Endothelial cell of umbilical vein (primary cell): Measurements from ENCODE around the gene SIAH1. TPM values are rescaled to one million over a fixed set of nuclear protein-coding genes. Genes with fewer than 3 reads are reported as not detected.

Experiments used
- BruUV-seq: library from RNA; stranded (reverse); fragments of 400-500 nt; replicated peaks from 2 replicates; lab custom pipeline; 2021; lab: Mats Ljungman, UMichigan
- CTCF ChIA-PET: fragments of 300-600, 350-600 bp; sonication (Branson Sonifier 250); formaldehyde crosslinking; loops from one replicate; lab custom pipeline; 2021; ENCODE audit warnings: antibody characterized with exemption, inconsistent platforms; lab: Charles Lee
- POLR2A ChIA-PET: fragments of 300-600, 350-600 bp; sonication (Branson Sonifier 250); formaldehyde crosslinking; loops from one replicate; lab custom pipeline; 2021; ENCODE audit warnings: antibody characterized with exemption, inconsistent platforms; lab: Charles Lee
- DNase-seq: peaks from one replicate; pipeline ENCODE4 v3.0.0-alpha.2; 2011; ENCODE audit warnings: low read depth, low spot score
- FAIRE-seq: peaks from 2 replicates; lab custom pipeline; 2011; peaks lifted over from hg19 to GRCh38; lab: Jason Lieb, UNC
- H2AFZ ChIP-seq: 2 replicates; pipeline ENCODE4 v1.6.0; 2012; ENCODE audit warnings: low read depth, low read length, control low read depth, inconsistent platforms
- H3K27ac ChIP-seq: 2 replicates; pipeline ENCODE4 v1.5.1; 2011; ENCODE audit warnings: low read depth, mild to moderate bottlenecking, control low read depth, low read length, moderate library complexity; ENCODE audit not compliant: insufficient read depth
- H3K27me3 ChIP-seq, 2 experiments: 2 replicates each; pipeline versions ENCODE4 v1.6.0 to v1.6.1; 2011; ENCODE audit warnings: low read length in 2 of 2, mixed read lengths in 1 of 2; ENCODE audit not compliant: control insufficient read depth in 2 of 2, insufficient read depth in 2 of 2
- H3K36me3 ChIP-seq, 2 experiments: 2 replicates in 1 of 2; 3 replicates in 1 of 2; pipeline ENCODE4 v1.5.1; 2011; ENCODE audit warnings: low read length in 2 of 2, mild to moderate bottlenecking in 1 of 2, moderate library complexity in 1 of 2; ENCODE audit not compliant: control insufficient read depth in 2 of 2, insufficient read depth in 2 of 2; ENCODE audit errors: extremely low read depth in 1 of 2
- H3K4me1 ChIP-seq: 3 replicates; pipeline ENCODE4 v1.5.1; 2011; ENCODE audit warnings: mild to moderate bottlenecking, low read length; ENCODE audit not compliant: control insufficient read depth, insufficient read depth; ENCODE audit errors: extremely low read depth
- H3K4me2 ChIP-seq: 2 replicates; pipeline ENCODE4 v1.6.1; 2011; ENCODE audit warnings: low read length, control low read depth, mixed read lengths; ENCODE audit not compliant: insufficient read depth
- H3K4me3 ChIP-seq, 3 experiments: fragments of 200-600 bp in 1 of 3; sonication (generic), shearing (Covaris generic) in 1 of 3; replicated peaks in 1 of 3; 2 replicates each; pipeline ENCODE4 v1.5.1; 2011 to 2016; ENCODE audit warnings: control low read depth in 3 of 3, low read length in 3 of 3, mild to moderate bottlenecking in 2 of 3, inconsistent platforms in 1 of 3, low read depth in 1 of 3, moderate library complexity in 1 of 3; ENCODE audit not compliant: insufficient read depth in 1 of 3
- H3K79me2 ChIP-seq: 2 replicates; pipeline ENCODE4 v1.6.0; 2012; ENCODE audit warnings: low read length, inconsistent platforms; ENCODE audit not compliant: control insufficient read depth, insufficient read depth
- H3K9ac ChIP-seq: replicated peaks from 2 replicates; pipeline ENCODE3; 2011; ENCODE audit warnings: low read length, control low read depth; ENCODE audit not compliant: insufficient read depth; ENCODE audit errors: extremely low read depth
- H3K9me1 ChIP-seq: replicated peaks from 3 replicates; pipeline ENCODE4 v1.6.0; 2011; ENCODE audit warnings: mild to moderate bottlenecking, low read length; ENCODE audit not compliant: control insufficient read depth, insufficient read depth; ENCODE audit errors: extremely low read depth
- H3K9me3 ChIP-seq: replicated peaks from 2 replicates; pipeline ENCODE4 v1.5.1; 2012; ENCODE audit warnings: low read length, inconsistent platforms; ENCODE audit not compliant: control insufficient read depth, insufficient read depth
- H4K20me1 ChIP-seq: replicated peaks from 2 replicates; pipeline ENCODE3; 2011; ENCODE audit warnings: mild to moderate bottlenecking, low read length; ENCODE audit not compliant: control insufficient read depth, insufficient read depth; ENCODE audit errors: extremely low read depth
- EZH2 ChIP-seq: IDR thresholded peaks from 2 replicates; pipeline ENCODE4 v1.6.1; 2012; ENCODE audit warnings: borderline replicate concordance, low read depth, mild to moderate bottlenecking, moderate library complexity, low read length, inconsistent platforms; ENCODE audit not compliant: severe bottlenecking
- GATA2 ChIP-seq: IDR thresholded peaks from 2 replicates; pipeline ENCODE4 v1.7.0; 2011; ENCODE audit warnings: low read depth, mild to moderate bottlenecking, moderate library complexity, mixed read lengths, low read length; ENCODE audit not compliant: insufficient read length, insufficient read depth
- POLR2A ChIP-seq: IDR thresholded peaks from 2 replicates; pipeline ENCODE4 v1.6.1; 2012; ENCODE audit warnings: low read depth, mild to moderate bottlenecking, control low read depth, low read length
- POLR2AphosphoS5 ChIP-seq: IDR thresholded peaks from 2 replicates; pipeline ENCODE4 v1.6.1; 2012; ENCODE audit warnings: low read depth, mild to moderate bottlenecking, control low read depth, low read length, moderate library complexity; ENCODE audit not compliant: insufficient read depth
- dilution Hi-C: fragments of 300-500 bp; cut with MboI; formaldehyde crosslinking; loops from one replicate; pipeline ENCODE4 v1.15.0; 2019; ENCODE audit warnings: low sequenced_read_pairs; ENCODE audit not compliant: extremely low pct_ligation_motif_present
- intact Hi-C: fragments of 100-400 bp; cut with micrococcal nuclease; formaldehyde crosslinking; loops from one replicate; pipeline ENCODE4 v1.10.0; 2022
- polyA plus RNA-seq, 4 experiments: library from polyadenylated mRNA; depleted of rRNA in 3 of 4; stranded (reverse) in 3 of 4; unstranded in 1 of 4; fragments of >200 nt; gene quantifications; 2 replicates each; pipeline versions ENCODE4 v1.2.1 to v1.2.3, GENCODE V29; 2011 to 2012; ENCODE audit warnings: missing spikeins in 1 of 4
- total RNA-seq: library from RNA; stranded (reverse); gene quantifications from 2 replicates; pipeline ENCODE4 v1.2.3, GENCODE V29; 2021
- TF ChIP-seq, protein P1 (sequence below), 2 donors: IDR thresholded peaks; 1 replicate in 1 of 2; 2 replicates in 1 of 2; pipeline ENCODE4 v1.5.1; 2011; ENCODE audit warnings: low read length in 2 of 2, mild to moderate bottlenecking in 2 of 2, moderate library complexity in 2 of 2, control low read depth in 1 of 2, inconsistent platforms in 1 of 2, low read depth in 1 of 2; ENCODE audit not compliant: insufficient read depth in 1 of 2; ENCODE audit errors: extremely low read depth in 1 of 2

The SIAH1 gene
- total and polyA plus RNA-seq, 2 donors (not counting 3 experiments of a cell fraction or from before 2014, with no cell fraction given), result 14.4 to 19.9 TPM

DNA sequence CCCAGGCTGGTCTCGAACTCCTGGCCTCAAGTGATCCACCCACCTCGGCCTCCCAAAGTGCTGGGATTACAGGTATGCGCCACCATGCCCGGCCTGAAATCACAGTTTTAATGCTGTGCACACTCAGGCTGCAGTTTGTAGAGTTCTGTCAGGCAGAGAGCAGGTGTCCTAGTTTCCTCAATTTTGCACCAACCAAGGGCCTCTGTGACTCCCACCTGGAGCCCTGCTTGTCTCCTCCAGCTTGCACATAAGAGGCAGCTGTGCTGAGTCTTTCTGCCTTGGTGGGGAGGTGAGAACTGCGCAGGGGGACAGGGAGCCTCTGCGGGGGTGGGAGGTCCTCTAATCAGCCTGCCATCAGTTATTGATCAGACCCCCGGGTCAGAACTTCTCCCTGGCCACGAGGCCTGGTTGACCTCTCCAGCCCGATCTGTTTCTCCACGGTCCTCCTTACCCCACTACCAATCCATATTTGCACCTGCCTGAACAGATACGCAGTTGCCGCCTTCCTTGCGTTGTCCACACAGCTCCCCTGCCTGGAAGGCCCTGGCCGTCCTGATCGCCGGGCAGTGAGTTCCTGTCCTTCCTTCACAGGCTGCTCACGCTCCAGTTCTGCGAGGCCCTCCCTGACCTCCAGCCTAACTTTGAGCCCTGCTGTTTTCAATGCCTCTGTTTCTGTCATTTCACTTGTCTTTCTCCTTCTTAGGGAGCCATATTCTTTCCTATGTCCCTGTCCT lies 48.1 kb upstream of the SIAH1 start:
- DNase-seq (no peak), FAIRE-seq (no peak)
- no peaks in the 10 kb centered on the region for H3K9me1 ChIP-seq
- intact Hi-C loops (no loop called here), dilution Hi-C loops (no loop called here)
- H3K9me3 ChIP-seq, result no peaks in the 10 kb centered on the region
- no peaks in the 10 kb centered on the region for H3K27me3 ChIP-seq
- no peaks in the 10 kb centered on the region for H3K4me1 ChIP-seq
- POLR2A ChIA-PET, result no interaction called here
- H3K79me2 ChIP-seq, result no peaks in the 10 kb centered on the region
- H3K27ac ChIP-seq, result no peak overlapping the region
- no peak overlapping the region for H3K4me2 ChIP-seq
- H4K20me1 ChIP-seq, result no peaks in the 10 kb centered on the region
- no peaks in the 10 kb centered on the region for H3K36me3 ChIP-seq
- CTCF ChIA-PET, result no interaction called here
- H2AFZ ChIP-seq, result no peak overlapping the region
- TF ChIP-seq GATA2 (no peak), POLR2AphosphoS5 (no peak), EZH2 (no peak)
- TF ChIP-seq, protein P1, sequence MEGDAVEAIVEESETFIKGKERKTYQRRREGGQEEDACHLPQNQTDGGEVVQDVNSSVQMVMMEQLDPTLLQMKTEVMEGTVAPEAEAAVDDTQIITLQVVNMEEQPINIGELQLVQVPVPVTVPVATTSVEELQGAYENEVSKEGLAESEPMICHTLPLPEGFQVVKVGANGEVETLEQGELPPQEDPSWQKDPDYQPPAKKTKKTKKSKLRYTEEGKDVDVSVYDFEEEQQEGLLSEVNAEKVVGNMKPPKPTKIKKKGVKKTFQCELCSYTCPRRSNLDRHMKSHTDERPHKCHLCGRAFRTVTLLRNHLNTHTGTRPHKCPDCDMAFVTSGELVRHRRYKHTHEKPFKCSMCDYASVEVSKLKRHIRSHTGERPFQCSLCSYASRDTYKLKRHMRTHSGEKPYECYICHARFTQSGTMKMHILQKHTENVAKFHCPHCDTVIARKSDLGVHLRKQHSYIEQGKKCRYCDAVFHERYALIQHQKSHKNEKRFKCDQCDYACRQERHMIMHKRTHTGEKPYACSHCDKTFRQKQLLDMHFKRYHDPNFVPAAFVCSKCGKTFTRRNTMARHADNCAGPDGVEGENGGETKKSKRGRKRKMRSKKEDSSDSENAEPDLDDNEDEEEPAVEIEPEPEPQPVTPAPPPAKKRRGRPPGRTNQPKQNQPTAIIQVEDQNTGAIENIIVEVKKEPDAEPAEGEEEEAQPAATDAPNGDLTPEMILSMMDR (IDR thresholded peaks at IDR 0.05; ENCODE audit: extremely low read depth in 1 of 2, insufficient read depth in 1 of 2, low read depth in 1 of 2, low read length in 2 of 2), result no peak
- BruUV-seq, result no TSS peak
- H3K9ac ChIP-seq, result no peak overlapping the region
- no peak overlapping the region for H3K4me3 ChIP-seq

GRCh38 chr16:48432136-48432535 lies 46.9 kb upstream of the SIAH1 start:
- Histone ChIP-seq H3K9me3 (no peaks in the 10 kb centered on the region), H3K79me2 (no peaks in the 10 kb centered on the region), H4K20me1 (no peaks in the 10 kb centered on the region), H3K4me1 (no peaks in the 10 kb centered on the region), H3K36me3 (no peaks in the 10 kb centered on the region), H3K4me2 (no peak overlapping the region), H3K27ac (no peak overlapping the region), H3K9me1 (no peaks in the 10 kb centered on the region), H3K27me3 (no peaks in the 10 kb centered on the region), H3K4me3 (no peak overlapping the region), H2AFZ (no peak overlapping the region), H3K9ac (no peak overlapping the region)
- intact Hi-C loops, result no loop called here
- no peak for TF ChIP-seq POLR2A
- FAIRE-seq (no peak), DNase-seq (no peak)
- BruUV-seq, result no TSS peak
- dilution Hi-C loops, result no loop called here
- POLR2A ChIA-PET, result no interaction called here
- CTCF ChIA-PET, result no interaction called here
